CD4-positive, alpha-beta T cell treated with Interleukin-15 for 1 hour (primary cell): ENCODE measurements around the gene PDE4DIP.
"Not testable (repeated sequence)": the region's sequence is repeated elsewhere in the genome, so short reads cannot be mapped to it uniquely, and the experiment has no call there.

Experiments
- DNase-seq: peaks from one replicate; pipeline ENCODE4 v3.0.0-alpha.2; 2020

Gene PDE4DIP

DNA sequence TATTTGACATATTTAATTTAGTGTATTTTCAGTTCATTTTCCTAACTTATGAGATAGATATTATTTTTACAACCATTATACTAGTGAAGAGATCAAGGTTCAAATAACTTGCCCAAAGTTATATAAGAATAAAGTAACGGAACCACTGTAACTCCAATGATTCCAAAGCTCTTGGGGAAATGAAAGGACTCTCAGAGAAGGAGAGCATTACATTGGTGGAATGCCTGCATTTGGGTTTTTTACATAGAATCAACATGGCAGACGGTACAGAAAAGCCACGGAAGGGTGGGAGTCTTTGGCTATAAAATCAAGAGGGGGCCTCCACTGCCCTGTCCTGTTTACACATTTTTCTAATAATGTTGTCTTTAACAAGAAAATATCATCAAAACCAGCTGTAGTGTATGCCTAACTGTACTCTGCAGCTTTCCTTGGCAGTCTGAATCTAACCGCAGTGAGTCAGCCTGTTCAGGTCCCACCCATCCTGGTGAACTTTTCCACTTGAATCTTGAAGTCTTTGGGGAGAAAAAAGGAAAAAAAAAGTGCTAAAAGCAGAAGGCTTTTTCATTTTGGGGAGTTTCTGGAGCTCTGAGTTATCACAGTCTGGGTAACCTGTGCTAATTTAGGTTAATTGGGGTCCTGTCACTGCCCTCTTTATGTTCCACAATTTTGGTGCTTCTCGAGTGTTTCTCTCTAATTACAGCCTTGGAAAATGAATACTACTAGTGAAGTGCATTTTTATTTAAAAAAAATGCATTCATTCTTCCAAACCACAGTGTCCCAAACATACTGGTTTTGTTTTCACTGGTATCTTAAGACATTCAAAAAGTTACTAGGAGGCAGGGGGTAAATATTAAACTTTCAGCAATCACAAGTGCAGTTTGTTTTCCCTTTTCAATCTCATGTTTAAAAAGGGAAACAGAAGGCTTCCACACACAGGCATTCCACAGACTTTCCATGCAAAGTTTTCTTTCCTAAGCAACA is 30.5 kb downstream of the PDE4DIP start:
- DNase-seq: not testable (repeated sequence)

DNA sequence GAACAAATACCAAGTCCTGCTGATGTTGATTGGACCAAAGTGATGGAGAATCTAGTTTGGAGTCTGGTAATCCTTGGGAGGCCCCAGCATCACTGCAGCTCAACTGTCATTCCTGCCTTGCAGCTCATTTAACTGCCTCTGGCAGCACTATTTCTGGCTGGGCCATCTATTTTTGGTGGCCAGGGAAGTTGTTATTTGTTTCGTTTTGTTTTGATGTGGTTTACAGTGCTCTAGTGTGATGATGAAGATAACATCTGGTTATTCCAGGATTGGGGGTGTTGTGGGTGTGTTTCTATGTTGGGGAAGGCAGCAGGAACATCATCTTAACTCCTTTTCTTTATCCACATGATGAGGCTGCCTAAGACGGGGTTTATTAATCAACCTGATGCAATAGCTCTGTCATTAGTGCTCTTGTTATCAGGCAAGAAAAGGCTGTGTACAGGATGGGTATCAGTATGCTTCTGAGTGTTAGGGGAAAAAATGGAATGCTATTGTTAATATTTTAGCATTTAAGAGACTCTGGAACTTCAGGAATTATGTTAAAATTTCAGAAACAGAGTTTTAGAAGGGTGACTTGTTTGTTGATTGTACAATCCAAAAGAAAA is 35.7 kb downstream of the PDE4DIP start:
- DNase-seq: not testable (repeated sequence)

DNA sequence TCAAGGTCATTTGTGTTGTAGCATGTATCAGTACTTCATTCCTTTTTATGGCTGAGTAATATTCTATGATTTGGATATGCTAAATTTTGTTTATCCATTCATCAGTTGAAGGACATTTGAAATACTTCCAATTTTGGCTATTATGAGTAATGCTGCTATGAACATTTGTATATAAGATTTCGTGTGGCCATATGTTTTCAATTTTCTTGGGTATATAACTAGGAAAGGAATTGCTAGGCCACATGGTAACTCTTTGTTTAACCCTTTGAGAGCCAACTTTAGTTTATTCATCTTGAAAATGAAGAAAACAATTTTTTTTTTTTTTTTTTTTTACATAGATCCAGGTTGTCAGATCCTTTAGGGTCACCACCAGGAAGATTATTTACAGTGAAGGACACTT is 37.0 kb downstream of the PDE4DIP start:
- not testable (repeated sequence) for DNase-seq

DNA sequence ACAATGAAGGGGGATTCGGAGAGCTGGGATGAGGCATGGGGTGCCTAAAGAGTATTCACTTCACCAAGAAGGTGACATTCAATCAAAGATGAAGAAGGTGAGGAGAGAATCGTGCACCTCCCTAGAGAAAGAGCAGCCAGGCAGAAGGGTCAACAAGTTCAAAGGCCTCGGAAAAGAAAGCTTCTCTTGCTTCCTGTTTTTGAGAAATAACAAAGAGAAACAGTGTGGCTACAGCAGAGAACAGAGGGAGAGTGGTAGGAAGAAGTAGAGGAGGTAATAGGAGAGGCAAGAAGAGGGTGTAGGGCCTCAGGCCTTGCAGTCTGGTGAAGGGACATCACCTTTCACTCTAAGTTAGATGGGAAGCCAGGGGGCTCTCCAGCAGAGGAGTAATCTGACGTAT is 41.0 kb downstream of the PDE4DIP start:
- not testable (repeated sequence) for DNase-seq

DNA sequence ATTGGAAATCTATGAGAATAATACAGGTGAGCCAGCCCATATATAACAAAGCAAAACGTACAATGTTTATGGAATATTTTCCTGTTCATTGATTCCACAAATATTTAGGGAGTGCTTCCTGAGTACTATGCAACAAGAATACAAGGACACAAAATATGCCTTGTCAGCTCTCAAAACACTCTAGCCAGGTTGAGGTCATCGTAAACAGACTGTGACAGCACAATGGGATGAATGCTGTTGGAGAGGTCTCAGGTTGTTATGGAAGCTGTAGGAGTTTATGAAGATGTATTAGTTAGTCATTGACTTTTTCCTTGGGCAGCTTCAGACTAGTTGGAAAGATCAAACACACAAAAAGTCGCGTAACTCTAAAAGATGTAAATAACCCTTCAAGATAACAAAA is 42.1 kb downstream of the PDE4DIP start:
- DNase-seq: not testable (repeated sequence)

DNA sequence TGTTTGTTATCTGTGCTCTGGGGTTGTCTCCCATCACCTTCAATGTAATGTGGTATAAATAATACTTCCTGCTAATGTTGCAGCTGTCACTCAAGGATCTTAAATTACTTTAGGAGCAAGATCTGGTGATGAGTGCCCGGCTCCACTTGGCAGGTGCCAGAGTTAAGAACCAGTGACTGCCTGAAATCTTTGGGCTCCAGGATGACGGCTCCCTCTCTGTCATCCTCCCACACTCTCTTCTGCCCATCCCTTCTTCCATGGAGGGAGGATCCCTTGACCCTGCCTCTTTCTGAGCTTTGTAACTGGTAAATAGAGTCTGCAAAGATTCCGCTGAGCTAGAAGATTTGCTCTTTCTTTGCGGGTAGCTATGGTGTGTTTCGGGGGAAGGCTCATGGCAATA is 44.4 kb downstream of the PDE4DIP start:
- DNase-seq: not testable (repeated sequence)

DNA sequence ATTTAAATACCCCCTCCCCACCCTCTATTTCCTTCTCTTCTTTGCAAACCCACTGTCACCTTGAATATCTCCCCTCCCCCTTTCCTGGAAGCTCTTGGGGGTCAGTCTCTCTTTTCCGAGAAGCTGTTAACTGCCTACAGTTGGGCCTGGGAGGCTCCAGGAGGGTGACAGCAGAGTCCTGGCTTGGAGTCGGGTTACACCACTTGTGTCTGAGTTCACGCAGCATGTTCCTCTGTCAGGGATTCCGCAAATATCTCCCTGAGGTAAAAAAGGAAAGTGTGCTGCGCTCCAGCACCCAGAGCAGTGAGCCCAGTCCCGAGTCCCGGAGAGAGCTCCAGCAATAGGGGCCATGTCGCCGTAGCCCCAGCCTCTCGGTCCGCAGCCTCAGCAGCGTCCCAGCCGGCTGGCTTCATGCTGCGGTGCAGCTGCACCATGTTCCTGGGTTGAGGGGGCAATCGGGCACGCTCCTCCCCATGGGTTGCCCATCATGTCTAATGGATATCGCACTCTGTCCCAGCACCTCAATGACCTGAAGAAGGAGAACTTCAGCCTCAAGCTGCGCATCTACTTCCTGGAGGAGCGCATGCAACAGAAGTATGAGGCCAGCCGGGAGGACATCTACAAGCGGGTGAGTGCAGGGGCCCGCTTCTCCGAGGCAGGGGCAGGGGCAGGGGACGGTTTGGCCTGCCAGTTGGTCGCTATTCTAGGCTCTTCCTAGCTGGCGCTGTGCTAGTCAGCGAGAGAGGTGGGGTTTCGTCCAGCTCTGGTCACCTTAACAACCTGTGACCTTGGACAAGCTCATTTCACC is 45.2 kb downstream of the PDE4DIP start:
- DNase-seq: not testable (repeated sequence)

DNA sequence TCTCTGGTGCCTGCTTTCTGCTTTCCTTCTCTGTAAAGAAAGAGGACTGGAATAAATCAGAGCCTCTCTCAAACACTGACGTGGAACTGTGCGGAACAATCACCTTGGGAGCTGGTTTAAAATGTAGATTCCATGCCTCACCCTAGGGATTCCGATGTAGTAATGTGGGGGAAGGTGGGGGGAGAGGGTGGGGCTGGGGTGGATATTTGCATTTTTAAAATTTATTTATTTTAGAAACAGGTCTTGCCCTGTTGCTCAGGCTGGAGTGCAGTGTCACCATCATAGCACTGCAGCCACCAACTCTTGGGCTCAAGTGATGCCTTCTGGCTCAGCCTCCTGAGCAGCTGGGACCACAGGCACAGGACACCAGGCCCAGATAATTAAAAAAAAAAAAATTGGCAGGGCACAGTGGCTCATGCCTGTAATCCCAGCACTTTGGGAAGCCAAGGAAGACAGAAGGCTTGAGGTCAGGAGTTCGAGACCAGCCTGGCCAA is 45.9 kb downstream of the PDE4DIP start:
- DNase-seq: not testable (repeated sequence)

DNA sequence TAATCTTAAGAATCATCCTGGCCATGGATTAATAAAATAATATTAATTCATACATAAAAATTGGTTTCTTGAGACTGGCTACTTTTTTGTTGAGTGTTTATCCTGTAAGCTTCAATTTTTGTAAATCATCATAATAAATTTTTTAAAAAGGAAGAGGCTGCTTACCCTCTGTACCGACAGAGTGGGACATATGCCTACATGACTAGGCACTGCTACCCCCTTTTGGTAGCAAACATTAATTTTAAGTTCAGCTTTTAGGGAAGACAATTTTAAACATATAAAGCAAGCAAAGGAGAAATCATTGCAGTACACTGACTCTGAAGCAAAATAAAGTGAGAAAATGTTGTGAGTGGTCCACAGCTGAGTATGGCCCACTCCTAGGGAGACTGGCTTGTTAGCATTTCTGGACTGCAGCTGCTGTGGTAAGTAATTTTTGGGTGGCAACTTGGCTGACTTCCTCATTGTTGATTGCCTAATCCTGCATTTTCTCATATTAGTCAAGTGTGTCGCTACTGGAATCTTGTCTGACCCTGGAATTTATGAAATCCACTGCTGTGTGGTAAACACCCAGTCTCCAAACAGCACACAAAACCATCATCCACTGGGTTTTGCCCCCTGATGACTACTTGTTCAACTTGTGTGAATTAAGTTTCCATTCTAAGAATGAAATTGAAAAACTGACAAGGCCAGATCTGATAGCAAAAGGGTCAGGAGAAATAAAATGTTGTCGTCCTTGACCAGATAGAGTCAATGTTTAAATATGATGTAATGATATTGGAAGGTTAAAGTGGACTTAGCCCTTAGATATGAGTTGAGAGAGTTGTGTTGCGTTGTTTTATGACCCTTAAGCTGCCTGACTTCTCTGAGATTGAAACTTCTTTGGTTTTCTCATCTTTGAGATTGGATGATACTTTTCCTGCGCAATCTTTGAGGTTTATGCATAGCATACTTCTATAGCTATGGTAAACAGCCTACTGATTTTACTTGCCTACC is 50.4 kb downstream of the PDE4DIP start:
- not testable (repeated sequence) for DNase-seq

DNA sequence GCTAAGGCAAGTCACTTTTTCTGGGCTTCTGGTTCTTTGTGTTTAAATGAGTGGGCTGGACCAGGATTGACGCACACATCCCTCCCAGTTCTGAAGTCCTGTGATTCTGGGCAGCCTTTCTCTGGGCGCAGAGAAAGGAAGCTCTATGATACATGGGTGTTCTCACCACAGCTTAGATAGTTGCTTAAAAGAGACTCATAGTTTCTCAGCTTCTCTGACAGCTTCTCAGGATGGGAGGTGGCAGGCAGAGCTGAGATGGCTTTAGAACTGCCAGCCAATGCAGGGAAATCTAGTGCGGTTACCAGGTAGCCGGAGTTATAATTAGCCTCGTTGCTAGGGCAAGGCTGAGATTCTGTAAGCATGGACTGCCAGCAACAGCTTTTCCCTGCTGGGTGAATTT is 55.8 kb downstream of the PDE4DIP start:
- not testable (repeated sequence) for DNase-seq

DNA sequence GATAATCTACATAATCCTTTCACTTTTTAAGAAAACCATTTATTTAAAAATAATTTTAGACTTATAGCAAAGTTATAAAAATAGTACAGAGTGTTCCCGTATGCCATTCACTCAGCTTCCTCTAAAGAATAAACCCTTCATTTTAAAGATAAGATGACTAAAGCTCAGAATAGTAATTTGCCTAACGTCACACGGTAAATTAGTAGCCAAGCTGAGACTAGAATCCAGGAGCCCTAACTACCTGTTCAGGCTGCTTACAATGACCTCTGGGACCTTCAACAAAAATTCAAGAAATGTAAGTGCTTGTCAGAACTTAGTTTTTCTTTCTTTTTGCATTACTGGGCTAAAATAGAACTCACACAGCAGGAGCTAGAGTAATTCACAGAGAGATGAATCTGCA is 56.5 kb downstream of the PDE4DIP start:
- not testable (repeated sequence) for DNase-seq

DNA sequence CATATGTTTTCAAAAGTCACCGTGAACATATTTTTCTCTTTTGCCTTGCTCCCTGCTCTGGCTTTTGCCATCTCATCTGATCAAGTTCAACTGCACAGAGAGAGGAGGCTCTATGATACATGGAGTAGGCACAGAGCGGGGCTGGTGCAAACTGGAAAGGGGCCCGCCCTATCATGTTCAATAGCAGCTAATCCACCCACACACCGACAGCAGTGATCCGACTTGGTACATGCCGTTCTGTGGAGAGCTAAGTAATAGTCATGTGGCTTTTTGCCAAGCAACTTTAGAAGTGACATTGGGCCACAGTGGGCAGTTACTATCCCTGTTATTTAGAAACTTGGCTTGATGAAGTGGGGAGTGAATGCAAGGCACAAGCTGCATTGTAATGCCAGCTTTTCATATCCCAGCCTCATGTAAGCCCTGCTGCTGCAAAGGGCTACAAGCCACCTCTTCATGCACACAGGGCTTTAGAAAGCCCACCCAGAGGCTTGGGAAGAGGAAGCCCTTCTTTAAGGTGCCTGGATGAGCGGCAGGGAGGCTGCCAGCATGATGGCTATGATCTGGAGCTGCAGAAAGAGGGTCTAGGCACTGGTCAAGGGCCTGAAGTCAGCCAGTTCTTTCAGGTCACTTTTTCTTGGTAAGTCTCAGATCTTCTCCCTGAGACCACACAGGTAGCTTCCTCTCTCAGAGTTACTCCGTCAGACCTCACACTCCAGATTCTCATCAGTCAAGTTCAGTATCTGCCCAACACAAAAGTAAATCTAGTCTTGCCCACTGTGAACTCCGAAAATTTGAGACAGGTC is 57.1 kb downstream of the PDE4DIP start:
- DNase-seq: not testable (repeated sequence)

DNA sequence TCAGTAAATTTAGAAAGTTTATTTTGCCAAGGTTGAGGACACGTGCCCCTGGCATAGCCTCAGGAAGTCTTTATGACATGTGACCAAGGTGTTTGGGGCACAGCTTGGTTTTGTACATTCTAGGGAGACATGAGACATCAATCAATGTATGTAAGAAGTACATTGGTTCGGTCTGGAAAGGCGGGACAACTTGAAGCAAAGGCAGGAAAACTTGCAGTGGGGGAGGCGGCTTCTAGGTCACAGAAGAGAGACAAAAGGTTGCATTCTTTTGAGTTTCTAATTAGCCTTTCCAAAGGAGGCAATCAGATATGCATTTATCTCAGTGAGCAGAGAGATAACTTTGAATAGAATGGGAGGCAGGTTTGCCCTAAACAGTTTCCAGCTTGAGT is 57.7 kb downstream of the PDE4DIP start:
- not testable (repeated sequence) for DNase-seq

DNA sequence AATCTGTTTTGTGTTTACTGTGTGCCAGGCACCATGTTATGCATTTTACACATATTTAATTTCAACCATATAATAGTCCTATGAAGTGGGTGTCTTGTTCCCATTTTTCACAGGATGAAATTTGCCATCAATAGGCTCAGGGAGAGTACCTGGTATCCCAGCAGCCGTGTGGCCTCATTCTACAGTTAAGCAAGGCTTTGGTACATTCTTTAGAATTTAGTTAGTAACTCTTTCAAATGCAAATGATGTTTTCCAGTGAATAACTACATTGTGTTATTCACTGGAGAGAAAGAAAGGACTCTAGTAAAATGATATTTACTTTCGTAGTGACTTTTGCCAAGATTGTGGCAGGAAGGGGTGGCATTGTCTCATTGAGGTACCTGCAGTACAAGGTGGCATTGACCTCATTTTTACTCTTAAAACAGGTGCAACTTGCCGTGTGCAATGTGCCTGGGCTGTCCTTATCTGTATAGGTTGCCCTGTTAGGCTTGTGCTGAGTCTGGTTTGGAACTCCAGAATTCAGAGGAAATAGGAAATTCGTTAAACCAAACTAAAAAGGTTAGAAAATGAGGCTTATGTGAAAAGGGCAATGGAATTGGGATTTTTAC is 65.1 kb downstream of the PDE4DIP start:
- not testable (repeated sequence) for DNase-seq

DNA sequence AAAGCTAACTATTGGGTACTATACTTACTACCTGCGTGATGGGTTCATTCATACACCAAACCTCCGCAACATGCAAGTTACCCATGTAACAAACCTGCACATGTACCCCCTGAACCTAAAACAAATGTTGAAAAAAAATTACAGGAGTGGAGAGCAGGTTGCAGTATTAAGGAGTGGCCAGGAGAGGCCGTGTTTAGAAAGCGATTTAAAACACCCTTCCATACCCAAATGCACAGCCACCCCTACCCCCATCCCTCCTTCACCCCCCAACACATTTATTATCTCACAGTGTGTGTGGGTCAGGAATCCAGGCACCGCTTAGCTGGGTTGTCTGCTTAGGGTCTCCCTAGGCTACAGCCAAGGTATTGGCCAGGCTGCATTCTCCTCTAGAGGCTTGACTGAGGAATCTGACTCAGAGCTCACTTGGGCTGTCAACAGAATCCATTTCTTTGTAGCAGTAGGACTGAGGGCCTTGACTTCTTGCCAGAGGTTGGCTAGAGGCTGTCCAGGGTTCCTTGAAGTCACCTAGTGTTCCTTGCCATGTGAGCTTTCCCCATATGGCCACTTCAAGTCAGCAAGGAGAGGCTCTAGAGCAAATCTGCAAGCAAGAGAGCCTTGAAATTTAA is 67.2 kb downstream of the PDE4DIP start:
- not testable (repeated sequence) for DNase-seq

DNA sequence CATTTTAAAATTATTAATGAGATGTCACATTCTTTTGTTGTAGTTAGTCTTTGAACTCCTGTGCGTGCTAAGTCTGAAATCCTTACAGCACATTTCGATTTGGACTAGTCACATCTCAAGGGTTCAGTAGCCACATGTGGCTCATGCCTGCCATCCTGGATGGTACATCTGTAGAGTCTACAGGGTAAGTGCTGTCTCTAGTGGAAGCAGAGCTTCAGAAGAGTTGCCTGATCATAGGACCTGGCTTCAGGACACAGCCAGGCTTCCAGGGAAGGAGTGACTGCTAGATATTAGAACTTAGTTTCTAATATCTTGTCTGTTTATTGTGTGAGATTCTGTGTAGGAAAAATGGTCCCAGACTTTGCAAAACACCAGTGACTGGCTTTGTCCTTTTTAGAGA is 72.0 kb downstream of the PDE4DIP start:
- DNase-seq: not testable (repeated sequence)

DNA sequence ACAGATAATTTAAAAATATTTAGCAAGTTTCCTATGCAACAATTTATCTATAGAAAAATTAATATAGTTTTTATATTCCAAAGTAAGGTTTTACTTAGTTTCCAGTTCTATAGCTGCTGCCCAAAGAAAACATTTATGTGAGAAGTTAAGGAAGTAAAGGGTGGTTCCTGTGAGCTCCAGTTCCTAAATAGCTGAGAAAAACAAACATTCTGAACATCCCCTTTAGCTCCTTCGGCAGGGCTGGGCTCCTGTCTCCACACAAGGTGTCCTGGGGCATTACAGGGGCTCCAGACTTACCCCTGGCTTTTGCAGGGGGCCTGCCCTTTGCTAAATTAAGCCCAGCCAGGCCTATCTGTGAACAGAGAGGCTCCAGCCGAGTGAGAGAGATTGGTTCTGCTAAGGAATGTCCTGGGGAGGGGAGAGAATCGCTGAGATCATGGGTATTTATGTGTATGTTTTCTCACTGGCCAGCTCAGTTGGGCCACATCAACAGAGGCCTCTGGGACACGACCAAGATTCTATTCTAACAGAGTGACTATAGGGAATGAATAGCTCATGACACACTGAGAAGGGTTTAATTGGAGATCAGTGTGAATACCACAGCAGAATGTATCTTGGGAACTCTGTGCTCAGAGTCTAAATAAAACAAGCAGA is 72.6 kb downstream of the PDE4DIP start:
- DNase-seq: not testable (repeated sequence)

DNA sequence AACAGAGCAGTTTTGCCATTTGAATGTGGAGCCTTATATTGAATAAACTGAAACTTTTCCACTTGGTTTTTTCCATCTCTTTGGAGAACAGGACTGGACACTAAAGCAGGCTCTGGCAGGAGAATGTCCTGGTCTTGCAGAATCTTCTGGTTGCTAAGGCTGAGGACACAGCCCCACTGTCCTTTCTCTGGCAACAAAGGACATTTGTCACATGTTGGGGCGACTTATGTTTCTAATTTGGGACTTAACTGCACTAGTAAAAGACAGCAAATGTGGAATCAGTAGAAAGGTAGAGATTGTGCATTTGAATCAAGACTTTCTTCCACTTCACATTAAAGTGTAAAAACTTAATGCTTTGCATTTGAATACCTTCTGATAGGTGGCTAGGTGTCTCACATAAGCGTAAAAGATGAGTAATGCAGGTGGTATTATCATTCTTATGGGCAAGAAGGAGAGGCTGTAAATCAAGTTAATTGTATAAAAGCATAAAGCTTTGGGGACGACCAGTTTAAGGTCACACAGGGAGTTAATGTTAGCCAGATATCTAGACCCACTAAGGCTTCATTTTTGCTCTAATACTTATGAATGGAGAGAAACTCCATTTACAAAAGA is 74.7 kb downstream of the PDE4DIP start:
- not testable (repeated sequence) for DNase-seq

DNA sequence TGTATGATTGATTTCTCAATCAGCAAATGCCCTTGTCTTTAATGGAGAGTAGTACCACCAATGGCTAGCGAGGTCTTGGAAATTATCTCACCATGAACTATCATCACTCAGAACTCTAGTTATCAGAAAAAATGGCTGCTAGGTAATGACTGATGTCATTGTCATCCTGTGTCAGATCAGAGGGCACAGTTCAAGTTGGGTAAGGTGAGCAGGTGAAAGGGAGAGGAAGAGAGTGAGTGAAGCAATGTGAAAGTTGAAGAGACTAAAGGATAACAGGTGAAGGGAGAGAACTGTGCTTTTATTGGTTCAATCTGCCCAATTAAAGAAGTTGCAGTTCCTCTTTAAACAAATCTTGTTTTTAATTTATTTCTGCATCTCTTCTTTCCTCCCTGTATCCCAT is 76.8 kb downstream of the PDE4DIP start:
- not testable (repeated sequence) for DNase-seq
